ENCODE results near the gene NTMT2.
"Not testable (repeated sequence)": the region's sequence is repeated elsewhere in the genome, so short reads cannot be mapped to it uniquely, and the experiment has no call there.

The NTMT2 gene

DNA sequence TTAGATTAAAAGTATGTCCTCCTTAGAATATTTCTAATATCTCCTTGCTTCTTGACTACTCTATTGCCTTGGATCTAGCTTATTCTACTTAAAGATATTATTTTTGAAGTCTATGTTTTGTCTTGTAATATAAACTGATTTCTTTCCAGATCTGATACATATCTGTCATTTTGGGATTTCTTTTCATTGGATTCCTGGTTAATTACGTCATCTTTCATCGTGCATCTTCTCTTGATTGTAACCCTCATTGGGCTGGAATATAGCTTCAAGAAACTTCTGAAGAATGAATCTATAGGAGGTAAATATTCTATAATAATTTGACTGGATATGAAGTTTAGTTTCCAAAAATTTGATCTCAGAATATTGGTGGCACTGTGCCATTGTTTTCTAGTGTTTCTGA lies 12.1 kb downstream of the NTMT2 start:
- no peak for DNase-seq (ENCODE audit: low read depth)

DNA sequence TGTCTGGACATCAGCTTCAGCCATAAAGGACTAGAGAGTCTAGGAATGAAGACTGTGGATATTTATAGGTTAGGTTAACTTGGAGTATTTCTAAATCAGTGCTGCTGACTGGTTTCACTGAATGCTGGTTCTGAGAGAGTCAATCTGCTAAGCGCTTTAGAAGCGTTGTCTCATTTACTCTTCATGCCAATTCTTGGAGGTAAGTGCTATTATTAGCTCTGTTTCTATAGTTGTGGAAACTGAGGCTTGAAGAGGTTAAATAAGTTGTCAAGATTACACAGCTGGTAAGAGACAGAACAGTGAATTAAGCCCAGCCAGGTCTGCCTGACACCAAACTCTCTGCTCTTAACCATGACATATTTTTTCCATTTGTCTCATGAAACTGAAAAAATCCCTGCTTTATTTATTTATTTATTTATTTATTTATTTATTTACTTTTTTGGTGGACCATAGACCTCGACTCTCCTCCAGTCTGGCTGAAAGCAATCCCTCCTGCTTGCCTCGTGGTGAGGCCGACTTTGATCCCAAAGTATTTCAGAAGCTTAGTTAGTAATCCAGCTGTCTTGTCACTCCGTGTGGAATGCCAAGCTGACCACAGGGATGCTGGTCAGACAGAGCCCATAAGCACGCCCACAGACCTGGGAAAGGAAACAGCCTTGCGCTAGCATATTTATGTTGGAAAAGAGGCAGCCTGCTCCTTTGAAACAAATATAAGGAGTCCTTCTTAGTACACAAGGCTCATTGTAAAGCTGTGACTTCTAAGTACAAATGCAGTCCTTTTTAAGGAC lies 16.9 kb downstream of the NTMT2 start:
- no peak for DNase-seq (ENCODE audit: low read depth)

GRCh38 chr1:170164103-170164763 lies 18.5 kb downstream of the NTMT2 start:
- no peak for DNase-seq (ENCODE audit: low read depth)

DNA sequence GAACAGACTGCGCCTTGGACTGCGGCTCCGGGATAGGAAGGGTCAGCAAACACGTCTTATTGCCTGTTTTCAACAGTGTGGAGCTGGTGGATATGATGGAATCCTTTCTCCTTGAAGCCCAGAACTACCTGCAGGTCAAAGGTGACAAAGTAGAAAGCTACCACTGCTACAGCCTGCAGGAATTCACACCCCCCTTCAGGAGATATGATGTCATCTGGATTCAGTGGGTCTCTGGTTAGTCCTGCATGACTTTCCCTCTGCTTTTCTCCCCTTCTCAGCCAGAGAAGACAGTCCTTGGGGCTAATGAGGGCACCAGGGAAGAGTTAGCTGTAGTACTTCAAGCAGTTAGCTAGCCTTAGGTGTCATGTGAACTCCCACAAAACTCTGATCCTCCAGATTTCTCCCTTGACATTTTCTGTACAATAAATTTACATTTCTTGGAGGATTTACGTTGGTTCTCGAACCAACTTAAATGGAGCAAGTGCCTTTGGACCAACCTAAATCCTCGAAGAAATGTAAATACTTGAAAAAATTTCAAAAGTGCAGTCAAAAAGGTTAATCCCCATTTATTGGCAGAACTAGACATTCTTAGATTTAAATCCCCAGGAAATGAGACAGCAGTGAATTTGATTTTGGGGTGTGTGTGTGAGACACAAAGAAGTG lies 20.9 kb downstream of the NTMT2 start:
- DNase-seq (ENCODE audit: low read depth) = no peak

DNA sequence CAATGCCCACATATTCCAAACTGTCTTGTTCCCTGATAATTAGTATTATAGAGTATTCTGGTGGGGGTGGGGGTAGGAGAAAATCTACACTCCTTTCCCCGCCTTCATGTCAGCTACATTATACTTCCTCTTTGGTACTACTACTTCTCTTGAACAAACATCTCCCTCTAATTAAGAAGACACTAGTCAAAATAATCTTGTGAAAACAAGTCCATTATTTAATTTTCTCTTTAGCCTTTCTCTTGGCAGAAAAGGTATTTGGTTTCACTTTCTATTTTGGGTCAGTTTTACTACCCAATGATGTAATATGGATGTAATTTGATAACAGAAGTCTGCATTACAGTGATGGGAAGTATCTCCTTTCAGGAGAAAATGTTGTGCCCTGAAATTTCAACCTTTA lies 22.5 kb downstream of the NTMT2 start:
- no peak for DNase-seq (ENCODE audit: low read depth)

GRCh38 chr1:170170513-170170912 lies 24.8 kb downstream of the NTMT2 start:
- DNase-seq (ENCODE audit: low read depth) = not testable (repeated sequence)

- DNase-seq (ENCODE audit: low read depth) = no peak
These were observed 28.6 kb downstream of the NTMT2 start for GRCh38 chr1:170174395-170174794.

DNA sequence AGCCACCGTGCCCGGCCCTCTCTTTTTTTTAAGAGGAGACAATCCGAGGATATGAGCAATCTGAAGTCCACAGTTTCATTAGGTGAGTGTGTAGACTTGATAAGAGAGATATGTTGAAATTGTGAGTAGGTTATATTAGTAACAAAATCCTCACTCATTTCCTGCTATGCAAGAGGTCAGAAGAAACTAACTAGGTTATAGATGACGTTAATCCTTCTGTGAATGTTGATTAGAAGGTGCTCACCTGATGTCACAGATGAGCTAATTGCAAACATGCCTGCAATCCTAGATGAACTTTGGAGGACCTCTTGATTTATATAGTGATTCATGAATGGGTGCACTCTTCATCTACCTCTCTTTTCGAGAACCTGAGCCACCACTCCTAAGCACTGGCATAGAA lies 29.3 kb downstream of the NTMT2 start:
- DNase-seq (ENCODE audit: low read depth) = no peak

- DNase-seq (ENCODE audit: low read depth) = no peak
These were observed 29.7 kb downstream of the NTMT2 start for GRCh38 chr1:170175484-170175883.

DNA sequence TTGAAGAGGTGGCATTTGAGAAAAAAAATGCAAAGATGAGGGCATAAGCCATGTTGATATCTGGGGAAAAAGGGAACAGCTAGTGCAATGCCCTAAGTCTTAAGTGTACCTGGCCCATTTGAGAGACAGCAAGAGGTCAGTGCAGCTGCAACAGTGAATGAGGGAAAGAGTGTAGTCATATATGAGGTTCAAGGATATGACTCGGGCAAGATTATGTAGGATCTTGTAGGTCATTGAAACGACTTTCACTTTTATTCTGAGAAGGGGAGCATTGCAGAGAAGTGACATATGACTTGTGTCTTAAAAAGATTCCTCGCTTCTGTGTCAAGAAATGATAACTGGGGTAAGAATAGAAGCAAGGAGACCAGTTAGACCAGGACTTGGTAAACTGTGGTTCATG lies 31.0 kb downstream of the NTMT2 start:
- DNase-seq (ENCODE audit: low read depth) = no peak

DNA sequence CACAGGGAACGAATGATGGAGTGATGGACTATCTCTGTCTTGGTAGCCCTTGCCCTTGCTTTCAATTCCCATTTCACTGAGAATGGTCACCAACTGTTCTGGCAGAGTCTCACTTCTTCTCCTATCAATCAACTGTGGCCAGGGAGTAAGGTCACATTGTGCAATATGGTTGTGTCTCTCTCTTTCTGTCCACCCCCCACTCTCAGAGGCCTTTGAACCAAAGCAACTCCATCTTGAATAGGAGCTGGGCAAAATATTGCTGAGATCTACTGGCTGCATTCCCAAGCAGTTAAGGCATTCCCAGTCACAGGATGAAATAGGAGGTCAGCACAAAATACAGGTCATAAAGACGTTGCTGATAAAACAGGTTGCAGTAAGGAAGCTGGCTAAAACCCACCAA lies 36.7 kb downstream of the NTMT2 start:
- DNase-seq (ENCODE audit: low read depth) = no peak

DNA sequence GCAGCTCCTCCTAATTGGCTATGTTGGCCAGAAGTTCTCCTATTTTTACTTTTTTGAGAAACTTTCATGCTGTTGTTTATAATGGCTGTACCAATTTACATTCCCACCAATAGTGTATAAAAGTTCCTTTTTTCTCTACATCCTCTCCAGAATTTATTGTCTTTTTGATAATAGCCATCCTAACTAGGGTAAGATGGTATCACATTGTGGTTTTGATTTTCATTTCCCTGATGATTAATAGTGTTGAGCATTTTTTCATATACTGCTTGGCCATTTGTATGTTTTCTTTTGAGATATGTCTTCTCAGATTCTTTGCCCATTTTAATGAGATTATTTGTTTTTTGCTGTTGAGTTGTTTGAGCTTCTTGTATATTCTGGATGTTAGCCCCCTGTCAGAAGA lies 46.8 kb downstream of the NTMT2 start:
- DNase-seq (ENCODE audit: low read depth) = no peak

- DNase-seq (ENCODE audit: low read depth) = no peak
These were observed 48.7 kb downstream of the NTMT2 start for GRCh38 chr1:170194451-170194850.

- no peak for DNase-seq (ENCODE audit: low read depth)
These were observed 50.9 kb downstream of the NTMT2 start for GRCh38 chr1:170196490-170197236.

GRCh38 chr1:170198090-170198489 lies 52.3 kb downstream of the NTMT2 start:
- DNase-seq (ENCODE audit: low read depth) = no peak

DNA sequence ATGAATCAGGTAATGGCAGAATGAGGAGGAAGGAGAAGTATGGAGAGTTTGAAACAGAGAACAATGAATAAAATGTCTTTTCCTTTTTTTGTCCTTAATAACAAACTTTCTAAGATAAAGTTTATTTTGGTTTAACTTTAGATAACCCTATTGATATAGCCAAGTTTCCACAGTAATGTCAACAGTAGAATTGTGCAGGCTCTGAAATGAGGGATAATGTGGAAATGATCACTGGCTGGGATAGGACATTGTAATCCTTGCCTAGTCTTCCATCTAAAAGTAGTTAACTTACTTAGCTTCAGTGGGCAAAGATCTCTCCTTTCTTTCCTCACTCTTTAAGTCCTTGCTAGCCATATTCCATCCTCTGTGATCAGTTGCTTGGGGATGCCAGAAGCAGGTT lies 52.8 kb downstream of the NTMT2 start:
- no peak for DNase-seq (ENCODE audit: low read depth)

DNA sequence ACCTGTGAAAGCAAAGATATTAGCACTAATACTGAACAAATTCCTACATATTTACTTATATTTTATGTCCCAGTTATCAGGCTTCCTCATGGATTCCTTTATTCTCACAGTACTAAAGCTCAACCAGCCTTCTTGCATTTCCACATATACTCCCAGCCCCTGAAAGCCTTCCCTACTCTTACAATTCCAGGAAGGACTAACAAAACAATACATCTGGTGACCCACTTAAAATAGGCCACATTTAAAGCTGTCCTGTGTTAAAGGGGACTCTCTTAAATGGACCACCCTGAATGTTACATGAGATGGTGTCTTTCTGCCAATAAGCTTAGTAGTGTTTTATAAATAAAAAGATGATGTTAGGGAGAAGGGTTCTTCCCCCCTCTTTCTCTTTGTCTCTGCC lies 54.4 kb downstream of the NTMT2 start:
- no peak for DNase-seq (ENCODE audit: low read depth)

DNA sequence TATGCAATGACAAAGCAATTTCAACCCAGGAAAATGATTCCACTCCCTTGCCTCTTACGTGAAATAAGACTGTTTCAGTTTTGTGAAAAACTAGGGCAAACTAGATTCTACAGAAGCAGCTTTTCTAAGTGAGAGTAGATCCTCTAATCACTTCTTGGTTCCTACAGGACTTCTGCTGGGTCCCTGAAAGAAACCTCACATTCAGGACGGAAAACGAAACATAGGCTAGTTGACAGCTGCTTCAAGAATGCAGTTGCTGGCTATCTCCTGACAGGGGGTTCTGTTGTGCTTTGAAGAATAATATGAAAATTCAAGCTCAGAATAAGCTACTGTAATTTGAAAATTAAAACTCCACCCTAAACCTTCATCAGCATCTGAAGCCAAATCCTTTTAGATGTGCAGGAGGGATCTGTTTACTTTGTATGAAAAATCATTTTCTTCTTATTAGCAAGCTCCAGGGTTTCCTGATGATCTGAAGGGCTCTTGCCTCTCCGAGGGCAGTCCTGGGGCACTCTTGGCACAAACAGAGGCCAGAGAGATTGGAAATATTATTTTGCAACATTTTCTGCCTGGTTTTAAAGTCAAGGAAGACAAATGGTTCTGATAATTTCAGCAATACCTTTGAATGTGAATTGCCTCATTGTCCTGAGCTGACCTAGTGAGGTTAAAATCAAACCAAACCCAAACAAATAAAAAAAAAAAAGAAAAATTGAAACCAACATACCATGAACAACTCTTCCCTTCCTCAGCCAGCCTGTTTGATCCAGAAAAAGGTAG lies 55.0 kb downstream of the NTMT2 start:
- DNase-seq (ENCODE audit: low read depth) = no peak

DNA sequence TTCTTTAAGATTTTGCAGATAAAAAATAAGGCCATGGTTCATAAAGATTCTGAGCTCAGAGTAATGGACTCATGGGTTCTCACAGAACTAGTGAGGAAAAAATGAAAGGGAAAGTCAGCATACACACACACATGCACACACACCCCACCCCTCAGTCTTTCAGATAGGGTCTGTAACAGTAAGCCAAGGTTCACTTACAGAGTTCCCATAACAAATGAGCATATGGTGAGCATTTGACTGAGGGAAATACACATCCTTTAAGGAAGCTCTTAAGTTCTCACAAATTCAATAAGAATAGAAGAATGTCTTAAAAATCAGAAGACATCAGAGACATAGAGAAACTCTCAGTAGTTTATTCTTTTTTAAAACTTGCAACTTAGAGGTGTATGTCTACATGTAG lies 57.9 kb downstream of the NTMT2 start:
- no peak for DNase-seq (ENCODE audit: low read depth)

DNA sequence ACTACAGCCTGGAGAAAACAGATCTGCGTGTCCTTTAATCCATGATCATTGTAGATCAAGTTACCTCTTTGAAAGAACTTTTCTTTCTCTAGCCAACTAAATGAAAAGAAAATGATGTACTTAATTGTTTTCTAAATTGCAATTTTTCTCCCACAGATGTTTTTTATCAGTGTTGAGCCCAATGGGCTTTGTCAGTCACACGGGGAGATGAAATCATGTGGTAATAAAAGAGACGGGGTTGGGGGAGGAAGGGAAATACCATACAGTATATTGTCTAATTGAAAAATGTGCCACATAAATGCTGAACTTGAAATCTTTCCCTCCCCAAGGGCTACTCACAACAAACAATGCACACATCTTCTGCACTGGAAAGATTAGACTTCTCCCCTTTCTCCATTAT lies 58.4 kb downstream of the NTMT2 start:
- DNase-seq (ENCODE audit: low read depth) = no peak

- no peak for DNase-seq (ENCODE audit: low read depth)
These were observed 59.5 kb downstream of the NTMT2 start for GRCh38 chr1:170205301-170205700.

- DNase-seq (ENCODE audit: low read depth) = no peak
These were observed 63.4 kb downstream of the NTMT2 start for GRCh38 chr1:170209125-170209524.

All from stimulated activated CD8-positive, alpha-beta memory T cell treated with anti-CD3 and anti-CD28 coated beads, Interleukin-4, amount 100 ng/mL, for 24 hours (primary cell).